SU-DHL-6 (cell line): ENCODE data around the gene ADAMTS15.

Source experiments
- EZH2phosphoT487 ChIP-seq: fragments of 200-600 bp; sonication (generic), shearing (Covaris generic); conservative IDR thresholded peaks from 2 replicates; pipeline ENCODE4 v1.6.1; 2018; ENCODE audit warnings: mild to moderate bottlenecking, antibody characterized with exemption, low read length, moderate library complexity, mixed read lengths
- TF ChIP-seq, protein P1 (sequence below): fragments of 200-600 bp; sonication (generic); IDR thresholded peaks from one replicate; pipeline ENCODE4 v1.5.1; 2017; ENCODE audit warnings: antibody characterized with exemption, mild to moderate bottlenecking, low read length, moderate library complexity; ENCODE audit not compliant: insufficient read depth, poor library complexity, severe bottlenecking

DNA sequence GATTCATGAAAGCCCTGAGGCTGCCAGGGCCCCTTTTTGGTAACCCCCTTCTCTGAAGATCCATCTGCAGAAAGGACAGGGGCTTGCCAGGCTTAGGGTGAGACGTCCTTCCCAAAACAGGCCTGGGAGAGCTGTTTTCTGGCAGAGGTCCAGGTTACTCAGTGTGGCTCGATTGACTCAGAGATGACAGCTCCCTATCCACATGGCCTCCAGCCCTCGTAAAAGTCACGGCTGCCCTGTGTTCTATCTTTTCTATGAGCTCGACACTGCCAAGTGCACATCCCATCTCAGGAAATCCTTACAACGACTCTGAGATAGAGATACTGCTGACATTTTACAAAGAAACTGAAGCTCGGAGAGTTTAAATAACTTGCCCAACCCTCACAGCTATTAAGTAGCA is 40.5 kb upstream of the ADAMTS15 start:
- TF ChIP-seq, protein P1, sequence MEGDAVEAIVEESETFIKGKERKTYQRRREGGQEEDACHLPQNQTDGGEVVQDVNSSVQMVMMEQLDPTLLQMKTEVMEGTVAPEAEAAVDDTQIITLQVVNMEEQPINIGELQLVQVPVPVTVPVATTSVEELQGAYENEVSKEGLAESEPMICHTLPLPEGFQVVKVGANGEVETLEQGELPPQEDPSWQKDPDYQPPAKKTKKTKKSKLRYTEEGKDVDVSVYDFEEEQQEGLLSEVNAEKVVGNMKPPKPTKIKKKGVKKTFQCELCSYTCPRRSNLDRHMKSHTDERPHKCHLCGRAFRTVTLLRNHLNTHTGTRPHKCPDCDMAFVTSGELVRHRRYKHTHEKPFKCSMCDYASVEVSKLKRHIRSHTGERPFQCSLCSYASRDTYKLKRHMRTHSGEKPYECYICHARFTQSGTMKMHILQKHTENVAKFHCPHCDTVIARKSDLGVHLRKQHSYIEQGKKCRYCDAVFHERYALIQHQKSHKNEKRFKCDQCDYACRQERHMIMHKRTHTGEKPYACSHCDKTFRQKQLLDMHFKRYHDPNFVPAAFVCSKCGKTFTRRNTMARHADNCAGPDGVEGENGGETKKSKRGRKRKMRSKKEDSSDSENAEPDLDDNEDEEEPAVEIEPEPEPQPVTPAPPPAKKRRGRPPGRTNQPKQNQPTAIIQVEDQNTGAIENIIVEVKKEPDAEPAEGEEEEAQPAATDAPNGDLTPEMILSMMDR: no peak
- no peak for TF ChIP-seq EZH2phosphoT487
